H1 (cell line): ENCODE measurements around the gene PPIA. TPM values are rescaled to one million over a fixed set of nuclear protein-coding genes. Genes with fewer than 3 reads are reported as not detected.
A peak's percentile ranks its signal among the peaks of the same experiment; 100 is the strongest.

Experiments used
- ATF2 ChIP-seq: IDR thresholded peaks from 2 replicates; pipeline ENCODE4 v1.6.1; 2012; ENCODE audit warnings: low read length, inconsistent platforms
- CTBP2 ChIP-seq: IDR thresholded peaks from 2 replicates; pipeline ENCODE4 v1.7.0; 2011; ENCODE audit warnings: borderline replicate concordance, mild to moderate bottlenecking, moderate library complexity, mixed read lengths, low read length; ENCODE audit not compliant: insufficient read depth, insufficient read length
- POLR2AphosphoS5 ChIP-seq: IDR thresholded peaks from 2 replicates; pipeline ENCODE4 v1.6.1; 2011; ENCODE audit warnings: low read depth, low read length
- polyA plus RNA-seq, 7 experiments: library from polyadenylated mRNA; depleted of rRNA in 3 of 7; stranded (reverse) in 5 of 7; unstranded in 2 of 7; fragments of >200 nt in 5 of 7; fragments of 200-250 nt in 2 of 7; gene quantifications; 1 replicate in 5 of 7; 2 replicates in 1 of 7; 4 replicates in 1 of 7; pipeline versions ENCODE4 v1.2.1 to v1.2.3, GENCODE V29; 2011 to 2013; ENCODE audit warnings: missing spikeins in 2 of 7, mixed read lengths in 2 of 7
- total RNA-seq: library from RNA; stranded (reverse); fragmentation: NEBNext Ultra II Directional; extraction: Animal tissue kit (Norgen Biotek cat#: 25700); gene quantifications from 2 replicates; pipeline ENCODE4 v1.2.1, GENCODE V29; 2021

PPIA gene
- total and polyA plus RNA-seq, 2 of the 8 experiments (the other 6 are each of a cell fraction or from before 2014, with no cell fraction given): 2,865 to 5,394 TPM

- TF ChIP-seq ATF2: peak; percentile 64; the same call in 1 of the 2 replicates
- peak; percentile 54; the same call in 1 of the 2 replicates for TF ChIP-seq POLR2AphosphoS5
- TF ChIP-seq CTBP2: no peak
These were observed 1.1 kb downstream of the PPIA start (continued) for GRCh38 chr7:44797329-44798258.
